HL-60/S4 (cell line): Measurements from ENCODE around the gene KLF1.

Experiments used
- in situ Hi-C: fragments of 300-500 bp; cut with MboI; formaldehyde crosslinking; loops from 2 replicates; pipeline ENCODE4 v1.14.3; 2022; ENCODE audit warnings: low sequenced_read_pairs

Gene KLF1

DNA sequence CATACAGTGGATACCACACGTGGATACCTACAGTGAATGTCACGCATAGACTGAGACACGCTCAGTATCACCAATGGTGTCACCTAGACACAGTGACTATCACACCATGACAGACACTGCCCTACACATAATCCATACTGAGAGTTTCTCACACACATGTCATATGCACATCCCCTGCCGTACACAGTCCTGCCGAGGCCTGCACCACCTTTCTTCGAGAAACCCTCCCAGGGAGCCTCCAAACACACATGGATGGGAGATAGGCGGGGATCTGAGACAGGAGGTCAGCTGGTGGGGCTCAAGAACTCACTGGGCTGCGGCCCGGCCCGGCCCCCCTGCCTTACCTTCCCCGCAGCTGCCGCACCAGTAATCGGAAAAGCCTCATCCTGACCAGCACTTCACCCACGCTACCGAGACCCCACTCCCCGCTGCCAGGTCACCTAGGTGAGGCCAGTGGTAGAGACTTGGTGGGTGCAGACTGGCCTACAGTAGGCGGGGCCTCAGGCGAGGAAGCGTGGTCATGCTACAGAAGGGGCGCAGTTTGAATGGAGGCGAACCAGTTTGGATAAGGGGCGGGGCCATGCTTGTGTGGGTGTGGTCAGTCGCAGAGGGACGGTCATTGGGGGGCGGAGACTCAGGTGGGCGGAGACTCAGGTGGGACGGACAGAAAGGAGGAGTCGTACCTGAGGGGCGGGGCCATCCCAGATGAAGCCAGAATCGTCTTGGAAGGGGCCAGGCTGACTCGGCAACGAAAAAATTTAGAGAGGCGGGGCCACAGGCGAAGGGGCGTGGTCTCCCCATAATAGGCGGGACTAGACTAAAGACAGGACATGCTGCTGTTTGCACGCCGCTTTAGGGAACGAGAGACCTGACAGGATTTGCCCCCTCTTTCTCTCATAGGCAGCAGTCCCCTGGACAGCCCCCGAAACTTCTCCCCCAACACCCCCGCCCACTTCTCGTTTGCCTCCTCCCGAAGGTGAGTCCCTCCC lies 46.6 kb downstream of the KLF1 start:
- in situ Hi-C loops, result loop anchor here (10.0 kb wide), 1 partner anchor 76 kb away; no protein-coding TSS in a partner anchor

GRCh38 chr19:12838886-12839756 lies 47.9 kb downstream of the KLF1 start:
- in situ Hi-C loops, result no loop called here

- in situ Hi-C loops, result no loop called here
Measured at GRCh38 chr19:12838182-12838885, 48.7 kb downstream of the KLF1 start, which contains the start of gene MAST1. Gene MAST1 (plus strand): TSS chr19:12838515. CDS start chr19:12838573, 58 bp downstream.

DNA sequence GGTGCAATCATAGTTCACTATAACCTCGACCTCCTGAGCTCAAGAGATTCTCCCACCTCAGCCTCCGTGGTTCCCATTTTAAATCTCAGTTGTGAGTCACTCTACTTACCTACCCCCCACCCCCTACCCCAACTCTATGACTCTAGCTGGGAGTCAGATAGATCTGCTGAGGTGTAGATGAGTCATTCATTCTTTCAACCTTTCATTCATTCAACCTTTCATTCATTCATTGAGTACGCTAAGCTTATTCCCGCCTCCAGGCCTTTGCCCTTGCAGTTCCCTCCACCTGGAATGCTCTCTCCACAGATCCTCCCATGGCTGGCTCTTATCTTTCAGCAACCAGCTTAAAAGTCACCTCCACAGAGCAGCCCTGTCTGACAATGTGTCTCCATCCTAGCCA lies 49.8 kb downstream of the KLF1 start:
- in situ Hi-C loops, result no loop called here

GRCh38 chr19:12836529-12836863 lies 50.5 kb downstream of the KLF1 start:
- in situ Hi-C loops, result no loop called here

GRCh38 chr19:12834976-12835757 lies 51.8 kb downstream of the KLF1 start:
- in situ Hi-C loops, result no loop called here

DNA sequence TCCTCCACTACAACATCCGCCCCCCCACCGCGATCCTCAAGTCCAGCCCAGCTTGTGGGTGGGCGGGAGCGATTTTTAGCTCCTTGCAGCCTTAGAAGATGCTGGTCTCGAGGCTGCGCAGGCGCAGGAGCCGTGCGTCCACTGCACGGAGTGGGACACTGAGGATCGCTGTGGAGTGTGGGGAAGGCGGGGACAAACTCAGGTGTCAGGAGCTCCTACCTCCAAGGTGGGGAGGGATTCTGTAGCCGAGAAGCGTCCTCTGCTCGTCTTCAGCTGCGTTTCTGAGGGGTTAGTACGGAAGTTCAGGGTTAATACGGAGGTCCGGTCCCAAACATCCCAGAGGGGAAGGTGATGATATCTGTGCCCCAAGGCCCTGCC lies 52.4 kb downstream of the KLF1 start, which contains the start of gene RTBDN:
Gene RTBDN (minus strand): TSS at position 14 of the 378 bp plus-strand sequence. CDS start 4,600 bp downstream, outside the sequence.
- in situ Hi-C loops, result no loop called here
